ENCODE results near the gene CYSLTR1.
"Not testable (repeated sequence)": the region's sequence is repeated elsewhere in the genome, so short reads cannot be mapped to it uniquely, and the experiment has no call there.

The CYSLTR1 gene

GRCh38 chrX:78327370-78328086 lies at the start of gene CYSLTR1:
Gene CYSLTR1, minus strand, starts transcription at chrX:78327611. Its CDS starts 53,865 bp downstream, at chrX:78273746.
- DNase-seq = no peak

GRCh38 chrX:78377186-78377585 lies 49.8 kb upstream of the CYSLTR1 start:
- no peak for DNase-seq

- DNase-seq = no peak
Measured at GRCh38 chrX:78375894-78376293, 48.5 kb upstream of the CYSLTR1 start.

GRCh38 chrX:78366576-78366975 lies 39.2 kb upstream of the CYSLTR1 start:
- no peak for DNase-seq

GRCh38 chrX:78357342-78358055 lies 30.1 kb upstream of the CYSLTR1 start:
- DNase-seq = no peak

GRCh38 chrX:78333521-78333920 lies 6.1 kb upstream of the CYSLTR1 start:
- no peak for DNase-seq

GRCh38 chrX:78331708-78332107 lies 4.3 kb upstream of the CYSLTR1 start:
- no peak for DNase-seq

- no peak for DNase-seq
Measured at GRCh38 chrX:78330540-78330939, 3.1 kb upstream of the CYSLTR1 start.

- no peak for DNase-seq
Measured at GRCh38 chrX:78330068-78330467, 2.7 kb upstream of the CYSLTR1 start.

GRCh38 chrX:78329486-78329885 lies 2.1 kb upstream of the CYSLTR1 start:
- DNase-seq = no peak

GRCh38 chrX:78326401-78326800 lies 1.0 kb downstream of the CYSLTR1 start:
- no peak for DNase-seq

GRCh38 chrX:78322863-78323262 lies 4.5 kb downstream of the CYSLTR1 start:
- no peak for DNase-seq

- DNase-seq = no peak
Measured at GRCh38 chrX:78321809-78322208, 5.6 kb downstream of the CYSLTR1 start.

- no peak for DNase-seq
Measured at GRCh38 chrX:78316265-78316664, 11.1 kb downstream of the CYSLTR1 start.

GRCh38 chrX:78315745-78316144 lies 11.7 kb downstream of the CYSLTR1 start:
- DNase-seq = no peak

- DNase-seq = no peak
Measured at GRCh38 chrX:78314561-78314960, 12.8 kb downstream of the CYSLTR1 start.

- DNase-seq = no peak
Measured at GRCh38 chrX:78313526-78313925, 13.9 kb downstream of the CYSLTR1 start.

- DNase-seq = no peak
Measured at GRCh38 chrX:78307665-78308064, 19.7 kb downstream of the CYSLTR1 start.

- DNase-seq = no peak
Measured at GRCh38 chrX:78303086-78303485, 24.3 kb downstream of the CYSLTR1 start.

GRCh38 chrX:78300933-78301332 lies 26.5 kb downstream of the CYSLTR1 start:
- not testable (repeated sequence) for DNase-seq

- DNase-seq = no peak
Measured at GRCh38 chrX:78283511-78283910, 43.9 kb downstream of the CYSLTR1 start.

- DNase-seq = no peak
Measured at GRCh38 chrX:78237127-78237526, 90.3 kb downstream of the CYSLTR1 start.

GRCh38 chrX:78226047-78226446 lies 101.4 kb downstream of the CYSLTR1 start:
- DNase-seq = not testable (repeated sequence)

Data from NCI-H774 (cell line).